Measurements from ENCODE around the gene PAQR9. TPM values are rescaled to one million over a fixed set of nuclear protein-coding genes. Genes with fewer than 3 reads are reported as not detected.
A peak's percentile ranks its signal among the peaks of the same experiment; 100 is the strongest.

The PAQR9 gene
- total and polyA plus RNA-seq, 2 of the 13 experiments (the other 11 are each of a cell fraction or from before 2014, with no cell fraction given) = 3.7 to 10.3 TPM

DNA sequence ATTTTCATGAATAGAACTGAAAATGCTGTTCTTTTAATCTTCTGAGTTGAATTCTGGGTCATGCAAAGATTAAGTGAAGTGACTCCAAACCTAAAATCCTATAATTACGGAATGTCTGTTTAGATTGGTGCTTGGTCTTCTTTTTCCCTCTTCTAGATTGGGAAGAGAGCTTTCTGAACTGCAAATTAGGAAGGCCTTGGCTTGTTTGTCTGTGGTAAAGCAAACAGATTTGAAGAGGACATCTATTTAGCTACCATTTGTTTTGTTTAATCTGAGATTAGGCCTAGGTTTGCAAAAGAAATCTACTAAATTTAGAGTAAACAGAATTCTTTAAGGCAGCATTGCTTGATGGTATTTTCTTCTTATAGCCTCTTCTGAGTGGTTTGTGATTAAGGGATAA lies 23.5 kb downstream of the PAQR9 start (continued):
- TF ChIP-seq ZFX (CRISPR knock-in tag; IDR thresholded peaks at IDR 0.05; ENCODE audit: low read depth) (0 out of 2 replicates have a peak, but pooled peaks have one; percentile 8), FOXA3 (CRISPR knock-in tag; IDR thresholded peaks at IDR 0.05) (peak; percentile 87), HOXD1 (CRISPR knock-in tag; IDR thresholded peaks at IDR 0.05) (peak; percentile 64; the same call in 1 of the 2 replicates), THRA (CRISPR knock-in tag; IDR thresholded peaks at IDR 0.05; ENCODE audit: borderline replicate concordance) (peak; percentile 26; the same call in 1 of the 2 replicates), PAXIP1 (CRISPR knock-in tag; conservative IDR thresholded peaks at IDR 0.05) (peak; percentile 92), EP300 (IDR thresholded peaks at IDR 0.05; ENCODE audit: low read depth in 2 of 2, low read length in 2 of 2) (peak in 1 of 2 experiments; percentile 93; a peak in 2 of 4 replicates), EP300 (CRISPR knock-in tag; IDR thresholded peaks at IDR 0.05; ENCODE audit: borderline replicate concordance) (peak; percentile 34; the same call in 1 of the 2 replicates), SMAD1 (CRISPR knock-in tag; IDR thresholded peaks at IDR 0.05; ENCODE audit: borderline replicate concordance, low read depth) (no peak), ZNF432 (CRISPR knock-in tag; IDR thresholded peaks at IDR 0.05; ENCODE audit: borderline replicate concordance) (no peak), RCOR2 (CRISPR knock-in tag; IDR thresholded peaks at IDR 0.05) (peak; percentile 76; the same call in 1 of the 2 replicates), MYC (CRISPR knock-in tag; IDR thresholded peaks at IDR 0.05; ENCODE audit: borderline replicate concordance) (no peak), DPF2 (CRISPR knock-in tag; IDR thresholded peaks at IDR 0.05; ENCODE audit: borderline replicate concordance, low read depth) (peak; percentile 82), MBD4 (IDR thresholded peaks at IDR 0.05; ENCODE audit: borderline replicate concordance, low read length) (peak; percentile 69; the same call in 1 of the 2 replicates), CREB1 (IDR thresholded peaks at IDR 0.05) (no peak), CREB1 (CRISPR knock-in tag; IDR thresholded peaks at IDR 0.05) (peak; percentile 57; the same call in 1 of the 2 replicates), SRF (IDR thresholded peaks at IDR 0.05; ENCODE audit: low read depth, low read length) (0 out of 2 replicates have a peak, but pooled peaks have one; percentile 15)
- TF ChIP-seq, protein P1, sequence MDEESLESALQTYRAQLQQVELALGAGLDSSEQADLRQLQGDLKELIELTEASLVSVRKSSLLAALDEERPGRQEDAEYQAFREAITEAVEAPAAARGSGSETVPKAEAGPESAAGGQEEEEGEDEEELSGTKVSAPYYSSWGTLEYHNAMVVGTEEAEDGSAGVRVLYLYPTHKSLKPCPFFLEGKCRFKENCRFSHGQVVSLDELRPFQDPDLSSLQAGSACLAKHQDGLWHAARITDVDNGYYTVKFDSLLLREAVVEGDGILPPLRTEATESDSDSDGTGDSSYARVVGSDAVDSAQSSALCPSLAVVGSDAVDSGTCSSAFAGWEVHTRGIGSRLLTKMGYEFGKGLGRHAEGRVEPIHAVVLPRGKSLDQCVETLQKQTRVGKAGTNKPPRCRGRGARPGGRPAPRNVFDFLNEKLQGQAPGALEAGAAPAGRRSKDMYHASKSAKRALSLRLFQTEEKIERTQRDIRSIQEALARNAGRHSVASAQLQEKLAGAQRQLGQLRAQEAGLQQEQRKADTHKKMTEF (CRISPR knock-in tag; IDR thresholded peaks at IDR 0.05) = peak; percentile 61; the same call in 1 of the 2 replicates
- TF ChIP-seq, protein P2, sequence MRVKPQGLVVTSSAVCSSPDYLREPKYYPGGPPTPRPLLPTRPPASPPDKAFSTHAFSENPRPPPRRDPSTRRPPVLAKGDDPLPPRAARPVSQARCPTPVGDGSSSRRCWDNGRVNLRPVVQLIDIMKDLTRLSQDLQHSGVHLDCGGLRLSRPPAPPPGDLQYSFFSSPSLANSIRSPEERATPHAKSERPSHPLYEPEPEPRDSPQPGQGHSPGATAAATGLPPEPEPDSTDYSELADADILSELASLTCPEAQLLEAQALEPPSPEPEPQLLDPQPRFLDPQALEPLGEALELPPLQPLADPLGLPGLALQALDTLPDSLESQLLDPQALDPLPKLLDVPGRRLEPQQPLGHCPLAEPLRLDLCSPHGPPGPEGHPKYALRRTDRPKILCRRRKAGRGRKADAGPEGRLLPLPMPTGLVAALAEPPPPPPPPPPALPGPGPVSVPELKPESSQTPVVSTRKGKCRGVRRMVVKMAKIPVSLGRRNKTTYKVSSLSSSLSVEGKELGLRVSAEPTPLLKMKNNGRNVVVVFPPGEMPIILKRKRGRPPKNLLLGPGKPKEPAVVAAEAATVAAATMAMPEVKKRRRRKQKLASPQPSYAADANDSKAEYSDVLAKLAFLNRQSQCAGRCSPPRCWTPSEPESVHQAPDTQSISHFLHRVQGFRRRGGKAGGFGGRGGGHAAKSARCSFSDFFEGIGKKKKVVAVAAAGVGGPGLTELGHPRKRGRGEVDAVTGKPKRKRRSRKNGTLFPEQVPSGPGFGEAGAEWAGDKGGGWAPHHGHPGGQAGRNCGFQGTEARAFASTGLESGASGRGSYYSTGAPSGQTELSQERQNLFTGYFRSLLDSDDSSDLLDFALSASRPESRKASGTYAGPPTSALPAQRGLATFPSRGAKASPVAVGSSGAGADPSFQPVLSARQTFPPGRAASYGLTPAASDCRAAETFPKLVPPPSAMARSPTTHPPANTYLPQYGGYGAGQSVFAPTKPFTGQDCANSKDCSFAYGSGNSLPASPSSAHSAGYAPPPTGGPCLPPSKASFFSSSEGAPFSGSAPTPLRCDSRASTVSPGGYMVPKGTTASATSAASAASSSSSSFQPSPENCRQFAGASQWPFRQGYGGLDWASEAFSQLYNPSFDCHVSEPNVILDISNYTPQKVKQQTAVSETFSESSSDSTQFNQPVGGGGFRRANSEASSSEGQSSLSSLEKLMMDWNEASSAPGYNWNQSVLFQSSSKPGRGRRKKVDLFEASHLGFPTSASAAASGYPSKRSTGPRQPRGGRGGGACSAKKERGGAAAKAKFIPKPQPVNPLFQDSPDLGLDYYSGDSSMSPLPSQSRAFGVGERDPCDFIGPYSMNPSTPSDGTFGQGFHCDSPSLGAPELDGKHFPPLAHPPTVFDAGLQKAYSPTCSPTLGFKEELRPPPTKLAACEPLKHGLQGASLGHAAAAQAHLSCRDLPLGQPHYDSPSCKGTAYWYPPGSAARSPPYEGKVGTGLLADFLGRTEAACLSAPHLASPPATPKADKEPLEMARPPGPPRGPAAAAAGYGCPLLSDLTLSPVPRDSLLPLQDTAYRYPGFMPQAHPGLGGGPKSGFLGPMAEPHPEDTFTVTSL (CRISPR knock-in tag; IDR thresholded peaks at IDR 0.05; ENCODE audit: borderline replicate concordance) = peak; percentile 87; the same call in 1 of the 2 replicates
